ENCODE data around the gene METTL2A. TPM values are rescaled to one million over a fixed set of nuclear protein-coding genes. Genes with fewer than 3 reads are reported as not detected.
A peak's percentile ranks its signal among the peaks of the same experiment; 100 is the strongest.
"Not testable (repeated sequence)": the region's sequence is repeated elsewhere in the genome, so short reads cannot be mapped to it uniquely, and the experiment has no call there.

The METTL2A gene
- total RNA-seq, 4 donors from 2014 or later, result 14.7 to 17.4 (median 15.8) TPM

GRCh38 chr17:62444063-62444462, 20.4 kb downstream of the METTL2A start:
- no peaks in the 10 kb centered on the region for H3K9me3 ChIP-seq
- 95 to 97% methylated on average over 4 of the region's 4 CpGs for WGBS, 2 donors
- H3K4me1 ChIP-seq, result no peaks in the 10 kb centered on the region
- H3K36me3 ChIP-seq, result peaks cover 6 to 99% (median 15%) of the 10 kb centered on the region in 3 donors
- intact Hi-C loops (cut with DNase I), result no loop called here
- H3K27me3 ChIP-seq, result no peaks in the 10 kb centered on the region
- TF ChIP-seq POLR2A (IDR thresholded peaks at IDR 0.05) (no peak), CTCF (IDR thresholded peaks at IDR 0.05) (no peak)
- no peak overlapping the region for H3K27ac ChIP-seq
- DNase-seq, result no peak
- H3K4me3 ChIP-seq, result no peak overlapping the region

GRCh38 chr17:62445791-62446190, 22.1 kb downstream of the METTL2A start:
- DNase-seq; H3K27ac ChIP-seq; H3K4me3 ChIP-seq; H3K27me3 ChIP-seq; H3K4me1 ChIP-seq; intact Hi-C loops (cut with DNase I); H3K9me3 ChIP-seq: not testable (repeated sequence)
- H3K36me3 ChIP-seq, result peaks cover 6 to 91% (median 15%) of the 10 kb centered on the region in 3 donors
- WGBS, 2 donors, result 91 to 93% methylated on average over 4 of the region's 4 CpGs

- intact Hi-C loops (cut with DNase I); H3K4me3 ChIP-seq; H3K27ac ChIP-seq; H3K4me1 ChIP-seq; DNase-seq; H3K9me3 ChIP-seq; H3K27me3 ChIP-seq: not testable (repeated sequence)
- 89 to 92% methylated on average over 3 to 4 of the region's 4 CpGs for WGBS, 2 donors
- peaks cover 0 to 27% (median 0%) of the 10 kb centered on the region in 3 donors for H3K36me3 ChIP-seq
These were observed 28.5 kb downstream of the METTL2A start for GRCh38 chr17:62452195-62452594.

- H3K4me1 ChIP-seq; H3K27ac ChIP-seq; DNase-seq; intact Hi-C loops (cut with DNase I); H3K27me3 ChIP-seq; H3K9me3 ChIP-seq; H3K4me3 ChIP-seq: not testable (repeated sequence)
- H3K36me3 ChIP-seq, result peaks cover 0 to 19% (median 0%) of the 10 kb centered on the region in 3 donors
- 63 to 64% methylated on average over 4 to 5 of the region's 5 CpGs for WGBS, 2 donors
These were observed 29.3 kb downstream of the METTL2A start for GRCh38 chr17:62453041-62453440.

- H3K4me3 ChIP-seq; H3K4me1 ChIP-seq; DNase-seq; intact Hi-C loops (cut with DNase I); H3K9me3 ChIP-seq; H3K27me3 ChIP-seq; H3K27ac ChIP-seq: not testable (repeated sequence)
- peaks cover 0 to 13% (median 0%) of the 10 kb centered on the region in 3 donors for H3K36me3 ChIP-seq
- WGBS, 2 donors, result 62 to 82% methylated on average over 4 of the region's 4 CpGs
These were observed 30.0 kb downstream of the METTL2A start for GRCh38 chr17:62453656-62454055.

GRCh38 chr17:62454111-62454510, 30.4 kb downstream of the METTL2A start:
- H3K36me3 ChIP-seq; H3K4me1 ChIP-seq; H3K4me3 ChIP-seq; H3K27me3 ChIP-seq; intact Hi-C loops (cut with DNase I); H3K27ac ChIP-seq; H3K9me3 ChIP-seq; DNase-seq: not testable (repeated sequence)
- WGBS, 2 donors, result 65 to 80% methylated on average over 3 of the region's 3 CpGs

- no peaks in the 10 kb centered on the region for H3K9me3 ChIP-seq
- TF ChIP-seq CTCF (IDR thresholded peaks at IDR 0.05), result no peak
- TF ChIP-seq POLR2A (IDR thresholded peaks at IDR 0.05), result no peak
- intact Hi-C loops (cut with DNase I), result no loop called here
- DNase-seq, result no peak
- no peak overlapping the region for H3K27ac ChIP-seq
- 90% methylated on average over 7 of the region's 7 CpGs for WGBS, 2 donors
- peaks cover 0 to 3% (median 0%) of the 10 kb centered on the region in 4 donors for H3K27me3 ChIP-seq
- peaks cover 0 to 5% (median 0%) of the 10 kb centered on the region in 3 donors for H3K4me1 ChIP-seq
- no peak overlapping the region for H3K4me3 ChIP-seq
- H3K36me3 ChIP-seq, result no peaks in the 10 kb centered on the region
These were observed 32.3 kb downstream of the METTL2A start for GRCh38 chr17:62456016-62456415.

GRCh38 chr17:62458483-62458882, 34.8 kb downstream of the METTL2A start:
- H3K27me3 ChIP-seq; DNase-seq; H3K36me3 ChIP-seq; H3K9me3 ChIP-seq; H3K4me3 ChIP-seq; H3K4me1 ChIP-seq; H3K27ac ChIP-seq; intact Hi-C loops (cut with DNase I): not testable (repeated sequence)
- 32 to 47% methylated on average over 10 of the region's 10 CpGs for WGBS, 2 donors

- H3K27ac ChIP-seq; DNase-seq; intact Hi-C loops (cut with DNase I); H3K9me3 ChIP-seq; H3K4me1 ChIP-seq; H3K36me3 ChIP-seq; H3K4me3 ChIP-seq; H3K27me3 ChIP-seq: not testable (repeated sequence)
- 85 to 93% methylated on average over 3 of the region's 3 CpGs for WGBS, 2 donors
These were observed 40.7 kb downstream of the METTL2A start for GRCh38 chr17:62464422-62464821.

GRCh38 chr17:62465271-62465670, 41.6 kb downstream of the METTL2A start:
- WGBS, 2 donors, result 97 to 100% methylated on average over 5 of the region's 7 CpGs
- H3K27me3 ChIP-seq; H3K4me1 ChIP-seq; DNase-seq; H3K4me3 ChIP-seq; H3K36me3 ChIP-seq; intact Hi-C loops (cut with DNase I); H3K27ac ChIP-seq; H3K9me3 ChIP-seq: not testable (repeated sequence)

GRCh38 chr17:62470666-62471379, 47.1 kb downstream of the METTL2A start:
- WGBS, 2 donors, result 11 to 27% methylated on average over 3 of the region's 8 CpGs
- intact Hi-C loops (cut with DNase I); H3K36me3 ChIP-seq; DNase-seq; H3K9me3 ChIP-seq; H3K27me3 ChIP-seq; H3K4me3 ChIP-seq: not testable (repeated sequence)
- Histone ChIP-seq H3K27ac (peak overlapping the region in 2 of 4 donors; percentile 3 to 54), H3K4me1 (peaks cover 3 to 24% (median 8%) of the 10 kb centered on the region in 3 donors)

Data from esophagus squamous epithelium (tissue), 5 donors.